HepG2 (cell line): ENCODE results near the gene SYVN1. TPM values are rescaled to one million over a fixed set of nuclear protein-coding genes. Genes with fewer than 3 reads are reported as not detected.

Source experiments
- CBX2 ChIP-seq, 2 experiments: fragments of 200-600 bp in 1 of 2; sonication (generic); formaldehyde crosslinking in 1 of 2; IDR thresholded peaks; 2 replicates each; pipeline versions ENCODE4 v1.7.0 to v1.8.1; 2018 to 2022; ENCODE audit warnings: low read depth in 2 of 2, low read length in 1 of 2, mild to moderate bottlenecking in 1 of 2, missing genetic modification reagents in 1 of 2
- FOXC1 ChIP-seq: sonication (generic); formaldehyde crosslinking; IDR thresholded peaks from 2 replicates; pipeline ENCODE4 v1.8.0; 2022; ENCODE audit warnings: mild to moderate bottlenecking, missing genetic modification reagents, borderline replicate concordance
- NCOA1 ChIP-seq: sonication (generic); formaldehyde crosslinking; IDR thresholded peaks from 2 replicates; pipeline ENCODE4 v1.9.0; 2021; ENCODE audit warnings: missing genetic modification reagents
- NCOR1 ChIP-seq: fragments of 200-600 bp; sonication (generic); IDR thresholded peaks from 2 replicates; pipeline ENCODE4 v1.7.0; 2017; ENCODE audit warnings: antibody characterized with exemption, low read length, borderline replicate concordance
- SPEN ChIP-seq: sonication (generic); formaldehyde crosslinking; IDR thresholded peaks from 2 replicates; pipeline ENCODE4 v1.5.1; 2020; ENCODE audit warnings: low read depth, mild to moderate bottlenecking, missing genetic modification reagents
- TRIM24 ChIP-seq: sonication (generic); formaldehyde crosslinking; IDR thresholded peaks from 2 replicates; pipeline ENCODE4 v1.8.0; 2022; ENCODE audit warnings: mild to moderate bottlenecking, missing genetic modification reagents
- ZNF143 ChIP-seq: sonication (generic); formaldehyde crosslinking; IDR thresholded peaks from 2 replicates; pipeline ENCODE4 v1.4.0; 2020; ENCODE audit warnings: missing genetic modification reagents
- polyA plus RNA-seq, 8 experiments: library from polyadenylated mRNA; depleted of rRNA in 3 of 8; stranded (reverse) in 7 of 8; unstranded in 1 of 8; fragments of >200 nt; fragmentation: Illumina TruSeq in 4 of 8; extraction: Trizol in 4 of 8; gene quantifications; 2 replicates each; pipeline versions ENCODE4 v1.2.1 to v1.2.3, GENCODE V29; 2011 to 2016; ENCODE audit warnings: low read depth in 4 of 8, missing spikeins in 1 of 8, mixed read lengths in 1 of 8; ENCODE audit not compliant: insufficient read depth in 1 of 8
- total RNA-seq, 5 experiments: library from RNA; depleted of rRNA; stranded (reverse); fragments of >200 nt; fragmentation: Illumina TruSeq; extraction: Trizol; gene quantifications; 2 replicates each; pipeline ENCODE4 v1.2.3, GENCODE V29; 2016; ENCODE audit warnings: low read depth in 1 of 5
- TF ChIP-seq, protein P1 (sequence below): sonication (generic); formaldehyde crosslinking; IDR thresholded peaks from 2 replicates; pipeline ENCODE4 v1.8.0; 2022; ENCODE audit warnings: missing genetic modification reagents, mild to moderate bottlenecking, borderline replicate concordance
- TF ChIP-seq, protein P2 (sequence below): sonication (generic); formaldehyde crosslinking; IDR thresholded peaks from 2 replicates; pipeline ENCODE4 v1.8.0; 2022; ENCODE audit warnings: mild to moderate bottlenecking, missing genetic modification reagents; ENCODE audit not compliant: insufficient replicate concordance
- TF ChIP-seq, protein P3 (sequence below): sonication (generic); formaldehyde crosslinking; IDR thresholded peaks from 2 replicates; pipeline ENCODE4 v1.4.0; 2020; ENCODE audit warnings: missing genetic modification reagents
- TF ChIP-seq, protein P4 (sequence below): sonication (generic); formaldehyde crosslinking; IDR thresholded peaks from one replicate; pipeline ENCODE4 v1.5.1; 2020; ENCODE audit warnings: mild to moderate bottlenecking, missing genetic modification reagents; ENCODE audit errors: not compliant biosample characterization

The SYVN1 gene
- total and polyA plus RNA-seq, 2 of the 13 experiments (the other 11 are each of a cell fraction or from before 2014, with no cell fraction given) = 10.3 to 22.5 TPM

DNA sequence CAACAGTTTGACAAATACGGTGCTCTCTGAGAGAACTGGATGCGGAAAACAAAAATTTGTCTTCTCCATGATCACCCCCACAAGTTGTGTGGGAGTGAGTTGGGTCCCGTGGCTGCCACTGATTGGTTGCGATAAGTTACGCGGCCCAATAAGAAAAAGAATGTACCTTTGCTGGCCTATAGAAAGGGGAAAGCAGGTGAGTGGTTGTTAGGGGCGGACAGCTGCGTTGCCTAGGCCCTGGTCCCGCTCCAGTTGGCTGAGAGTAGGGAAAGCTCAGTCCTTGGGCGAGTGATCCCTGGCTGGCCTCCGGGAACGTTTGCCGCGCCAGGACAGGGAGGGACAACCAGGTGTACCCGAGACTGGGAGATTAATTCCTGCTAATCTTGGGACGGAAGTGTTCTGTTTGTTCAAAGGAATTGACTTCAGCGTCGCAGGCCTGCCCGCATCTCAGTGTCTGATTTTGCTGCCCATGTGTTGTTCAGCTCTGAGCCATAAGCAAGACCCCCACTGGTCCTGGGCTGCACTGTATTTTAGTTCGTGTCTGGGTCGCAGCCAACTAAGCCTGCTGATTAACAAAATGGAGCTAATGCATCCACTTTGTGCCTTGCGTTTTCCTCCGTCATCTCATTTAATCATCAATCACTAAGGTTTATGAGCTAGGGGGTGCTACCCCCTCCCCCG is 773 bp upstream of the SYVN1 start (continued):
- no peak for TF ChIP-seq ZNF143
- TF ChIP-seq, protein P1, sequence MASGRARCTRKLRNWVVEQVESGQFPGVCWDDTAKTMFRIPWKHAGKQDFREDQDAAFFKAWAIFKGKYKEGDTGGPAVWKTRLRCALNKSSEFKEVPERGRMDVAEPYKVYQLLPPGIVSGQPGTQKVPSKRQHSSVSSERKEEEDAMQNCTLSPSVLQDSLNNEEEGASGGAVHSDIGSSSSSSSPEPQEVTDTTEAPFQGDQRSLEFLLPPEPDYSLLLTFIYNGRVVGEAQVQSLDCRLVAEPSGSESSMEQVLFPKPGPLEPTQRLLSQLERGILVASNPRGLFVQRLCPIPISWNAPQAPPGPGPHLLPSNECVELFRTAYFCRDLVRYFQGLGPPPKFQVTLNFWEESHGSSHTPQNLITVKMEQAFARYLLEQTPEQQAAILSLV (CRISPR knock-in tag) = no peak
- TF ChIP-seq NCOA1 (CRISPR knock-in tag) = no peak
- TF ChIP-seq, protein P2, sequence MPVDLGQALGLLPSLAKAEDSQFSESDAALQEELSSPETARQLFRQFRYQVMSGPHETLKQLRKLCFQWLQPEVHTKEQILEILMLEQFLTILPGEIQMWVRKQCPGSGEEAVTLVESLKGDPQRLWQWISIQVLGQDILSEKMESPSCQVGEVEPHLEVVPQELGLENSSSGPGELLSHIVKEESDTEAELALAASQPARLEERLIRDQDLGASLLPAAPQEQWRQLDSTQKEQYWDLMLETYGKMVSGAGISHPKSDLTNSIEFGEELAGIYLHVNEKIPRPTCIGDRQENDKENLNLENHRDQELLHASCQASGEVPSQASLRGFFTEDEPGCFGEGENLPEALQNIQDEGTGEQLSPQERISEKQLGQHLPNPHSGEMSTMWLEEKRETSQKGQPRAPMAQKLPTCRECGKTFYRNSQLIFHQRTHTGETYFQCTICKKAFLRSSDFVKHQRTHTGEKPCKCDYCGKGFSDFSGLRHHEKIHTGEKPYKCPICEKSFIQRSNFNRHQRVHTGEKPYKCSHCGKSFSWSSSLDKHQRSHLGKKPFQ (CRISPR knock-in tag) = peak; percentile 55
- no peak for TF ChIP-seq TRIM24 (CRISPR knock-in tag)
- peak; percentile 21; the same call in 1 of the 2 replicates for TF ChIP-seq NCOR1
- TF ChIP-seq FOXC1 = no peak
- TF ChIP-seq CBX2 (IDR thresholded peaks at IDR 0.05; ENCODE audit: low read depth, low read length) = no peak
- no peak for TF ChIP-seq CBX2 (CRISPR knock-in tag; IDR thresholded peaks at IDR 0.05; ENCODE audit: low read depth)
- TF ChIP-seq SPEN = 0 out of 2 replicates have a peak, but pooled peaks have one; percentile 2
- TF ChIP-seq, protein P3, sequence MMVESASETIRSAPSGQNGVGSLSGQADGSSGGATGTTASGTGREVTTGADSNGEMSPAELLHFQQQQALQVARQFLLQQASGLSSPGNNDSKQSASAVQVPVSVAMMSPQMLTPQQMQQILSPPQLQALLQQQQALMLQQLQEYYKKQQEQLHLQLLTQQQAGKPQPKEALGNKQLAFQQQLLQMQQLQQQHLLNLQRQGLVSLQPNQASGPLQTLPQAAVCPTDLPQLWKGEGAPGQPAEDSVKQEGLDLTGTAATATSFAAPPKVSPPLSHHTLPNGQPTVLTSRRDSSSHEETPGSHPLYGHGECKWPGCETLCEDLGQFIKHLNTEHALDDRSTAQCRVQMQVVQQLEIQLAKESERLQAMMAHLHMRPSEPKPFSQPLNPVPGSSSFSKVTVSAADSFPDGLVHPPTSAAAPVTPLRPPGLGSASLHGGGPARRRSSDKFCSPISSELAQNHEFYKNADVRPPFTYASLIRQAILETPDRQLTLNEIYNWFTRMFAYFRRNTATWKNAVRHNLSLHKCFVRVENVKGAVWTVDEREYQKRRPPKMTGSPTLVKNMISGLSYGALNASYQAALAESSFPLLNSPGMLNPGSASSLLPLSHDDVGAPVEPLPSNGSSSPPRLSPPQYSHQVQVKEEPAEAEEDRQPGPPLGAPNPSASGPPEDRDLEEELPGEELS (CRISPR knock-in tag) = peak; percentile 5; the same call in 1 of the 2 replicates
- TF ChIP-seq, protein P4, sequence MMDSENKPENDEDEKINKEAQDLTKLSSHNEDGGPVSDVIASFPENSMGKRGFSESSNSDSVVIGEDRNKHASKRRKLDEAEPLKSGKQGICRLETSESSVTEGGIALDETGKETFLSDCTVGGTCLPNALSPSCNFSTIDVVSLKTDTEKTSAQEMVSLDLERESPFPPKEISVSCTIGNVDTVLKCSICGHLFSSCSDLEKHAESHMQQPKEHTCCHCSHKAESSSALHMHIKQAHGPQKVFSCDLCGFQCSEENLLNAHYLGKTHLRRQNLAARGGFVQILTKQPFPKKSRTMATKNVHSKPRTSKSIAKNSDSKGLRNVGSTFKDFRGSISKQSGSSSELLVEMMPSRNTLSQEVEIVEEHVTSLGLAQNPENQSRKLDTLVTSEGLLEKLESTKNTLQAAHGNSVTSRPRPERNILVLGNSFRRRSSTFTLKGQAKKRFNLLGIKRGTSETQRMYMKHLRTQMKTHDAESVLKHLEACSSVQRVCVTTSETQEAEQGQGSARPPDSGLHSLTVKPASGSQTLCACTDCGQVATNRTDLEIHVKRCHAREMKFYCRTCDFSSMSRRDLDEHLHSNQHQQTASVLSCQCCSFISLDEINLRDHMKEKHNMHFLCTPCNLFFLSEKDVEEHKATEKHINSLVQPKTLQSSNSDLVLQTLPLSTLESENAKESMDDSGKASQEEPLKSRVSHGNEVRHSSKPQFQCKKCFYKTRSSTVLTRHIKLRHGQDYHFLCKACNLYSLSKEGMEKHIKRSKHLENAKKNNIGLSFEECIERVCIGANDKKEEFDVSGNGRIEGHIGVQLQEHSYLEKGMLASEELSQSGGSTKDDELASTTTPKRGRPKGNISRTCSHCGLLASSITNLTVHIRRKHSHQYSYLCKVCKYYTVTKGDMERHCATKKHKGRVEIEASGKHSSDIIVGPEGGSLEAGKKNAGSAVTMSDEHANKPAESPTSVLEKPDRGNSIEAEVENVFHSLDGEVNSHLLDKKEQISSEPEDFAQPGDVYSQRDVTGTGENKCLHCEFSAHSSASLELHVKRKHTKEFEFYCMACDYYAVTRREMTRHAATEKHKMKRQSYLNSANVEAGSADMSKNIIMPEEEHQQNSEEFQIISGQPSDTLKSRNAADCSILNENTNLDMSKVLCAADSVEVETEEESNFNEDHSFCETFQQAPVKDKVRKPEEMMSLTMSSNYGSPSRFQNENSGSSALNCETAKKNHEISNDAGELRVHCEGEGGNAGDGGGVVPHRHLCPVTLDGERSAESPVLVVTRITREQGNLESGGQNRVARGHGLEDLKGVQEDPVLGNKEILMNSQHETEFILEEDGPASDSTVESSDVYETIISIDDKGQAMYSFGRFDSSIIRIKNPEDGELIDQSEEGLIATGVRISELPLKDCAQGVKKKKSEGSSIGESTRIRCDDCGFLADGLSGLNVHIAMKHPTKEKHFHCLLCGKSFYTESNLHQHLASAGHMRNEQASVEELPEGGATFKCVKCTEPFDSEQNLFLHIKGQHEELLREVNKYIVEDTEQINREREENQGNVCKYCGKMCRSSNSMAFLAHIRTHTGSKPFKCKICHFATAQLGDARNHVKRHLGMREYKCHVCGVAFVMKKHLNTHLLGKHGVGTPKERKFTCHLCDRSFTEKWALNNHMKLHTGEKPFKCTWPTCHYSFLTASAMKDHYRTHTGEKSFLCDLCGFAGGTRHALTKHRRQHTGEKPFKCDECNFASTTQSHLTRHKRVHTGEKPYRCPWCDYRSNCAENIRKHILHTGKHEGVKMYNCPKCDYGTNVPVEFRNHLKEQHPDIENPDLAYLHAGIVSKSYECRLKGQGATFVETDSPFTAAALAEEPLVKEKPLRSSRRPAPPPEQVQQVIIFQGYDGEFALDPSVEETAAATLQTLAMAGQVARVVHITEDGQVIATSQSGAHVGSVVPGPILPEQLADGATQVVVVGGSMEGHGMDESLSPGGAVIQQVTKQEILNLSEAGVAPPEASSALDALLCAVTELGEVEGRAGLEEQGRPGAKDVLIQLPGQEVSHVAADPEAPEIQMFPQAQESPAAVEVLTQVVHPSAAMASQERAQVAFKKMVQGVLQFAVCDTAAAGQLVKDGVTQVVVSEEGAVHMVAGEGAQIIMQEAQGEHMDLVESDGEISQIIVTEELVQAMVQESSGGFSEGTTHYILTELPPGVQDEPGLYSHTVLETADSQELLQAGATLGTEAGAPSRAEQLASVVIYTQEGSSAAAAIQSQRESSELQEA (CRISPR knock-in tag) = no peak
